ENCODE data around the gene PAK3.

DNA sequence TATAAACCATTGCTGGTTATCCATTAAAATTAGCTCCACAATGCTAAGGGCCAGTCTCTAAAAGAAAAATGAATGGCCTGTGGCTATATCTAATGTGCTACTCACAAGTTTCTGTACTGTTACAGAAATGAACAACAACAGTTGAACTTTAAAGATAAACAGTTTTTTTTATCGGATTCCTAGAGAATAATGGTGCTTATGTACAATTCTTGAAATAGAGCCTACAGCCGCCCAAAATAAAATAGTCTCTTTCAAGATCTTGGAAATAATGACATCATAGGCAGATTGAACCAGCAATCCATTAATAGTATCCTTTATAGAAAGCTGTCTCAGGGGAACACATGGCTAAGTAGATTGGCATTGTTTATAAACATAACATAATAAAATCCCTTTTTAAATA lies 23.4 kb downstream of the PAK3 start:
- TF ChIP-seq, protein P1, sequence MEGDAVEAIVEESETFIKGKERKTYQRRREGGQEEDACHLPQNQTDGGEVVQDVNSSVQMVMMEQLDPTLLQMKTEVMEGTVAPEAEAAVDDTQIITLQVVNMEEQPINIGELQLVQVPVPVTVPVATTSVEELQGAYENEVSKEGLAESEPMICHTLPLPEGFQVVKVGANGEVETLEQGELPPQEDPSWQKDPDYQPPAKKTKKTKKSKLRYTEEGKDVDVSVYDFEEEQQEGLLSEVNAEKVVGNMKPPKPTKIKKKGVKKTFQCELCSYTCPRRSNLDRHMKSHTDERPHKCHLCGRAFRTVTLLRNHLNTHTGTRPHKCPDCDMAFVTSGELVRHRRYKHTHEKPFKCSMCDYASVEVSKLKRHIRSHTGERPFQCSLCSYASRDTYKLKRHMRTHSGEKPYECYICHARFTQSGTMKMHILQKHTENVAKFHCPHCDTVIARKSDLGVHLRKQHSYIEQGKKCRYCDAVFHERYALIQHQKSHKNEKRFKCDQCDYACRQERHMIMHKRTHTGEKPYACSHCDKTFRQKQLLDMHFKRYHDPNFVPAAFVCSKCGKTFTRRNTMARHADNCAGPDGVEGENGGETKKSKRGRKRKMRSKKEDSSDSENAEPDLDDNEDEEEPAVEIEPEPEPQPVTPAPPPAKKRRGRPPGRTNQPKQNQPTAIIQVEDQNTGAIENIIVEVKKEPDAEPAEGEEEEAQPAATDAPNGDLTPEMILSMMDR (IDR thresholded peaks at IDR 0.05; ENCODE audit: poor library complexity), result no peak
- no peak for TF ChIP-seq EZH2 (IDR thresholded peaks at IDR 0.05; ENCODE audit: borderline replicate concordance)
